ENCODE measurements around the gene NAV2.

NAV2 gene, protein sequence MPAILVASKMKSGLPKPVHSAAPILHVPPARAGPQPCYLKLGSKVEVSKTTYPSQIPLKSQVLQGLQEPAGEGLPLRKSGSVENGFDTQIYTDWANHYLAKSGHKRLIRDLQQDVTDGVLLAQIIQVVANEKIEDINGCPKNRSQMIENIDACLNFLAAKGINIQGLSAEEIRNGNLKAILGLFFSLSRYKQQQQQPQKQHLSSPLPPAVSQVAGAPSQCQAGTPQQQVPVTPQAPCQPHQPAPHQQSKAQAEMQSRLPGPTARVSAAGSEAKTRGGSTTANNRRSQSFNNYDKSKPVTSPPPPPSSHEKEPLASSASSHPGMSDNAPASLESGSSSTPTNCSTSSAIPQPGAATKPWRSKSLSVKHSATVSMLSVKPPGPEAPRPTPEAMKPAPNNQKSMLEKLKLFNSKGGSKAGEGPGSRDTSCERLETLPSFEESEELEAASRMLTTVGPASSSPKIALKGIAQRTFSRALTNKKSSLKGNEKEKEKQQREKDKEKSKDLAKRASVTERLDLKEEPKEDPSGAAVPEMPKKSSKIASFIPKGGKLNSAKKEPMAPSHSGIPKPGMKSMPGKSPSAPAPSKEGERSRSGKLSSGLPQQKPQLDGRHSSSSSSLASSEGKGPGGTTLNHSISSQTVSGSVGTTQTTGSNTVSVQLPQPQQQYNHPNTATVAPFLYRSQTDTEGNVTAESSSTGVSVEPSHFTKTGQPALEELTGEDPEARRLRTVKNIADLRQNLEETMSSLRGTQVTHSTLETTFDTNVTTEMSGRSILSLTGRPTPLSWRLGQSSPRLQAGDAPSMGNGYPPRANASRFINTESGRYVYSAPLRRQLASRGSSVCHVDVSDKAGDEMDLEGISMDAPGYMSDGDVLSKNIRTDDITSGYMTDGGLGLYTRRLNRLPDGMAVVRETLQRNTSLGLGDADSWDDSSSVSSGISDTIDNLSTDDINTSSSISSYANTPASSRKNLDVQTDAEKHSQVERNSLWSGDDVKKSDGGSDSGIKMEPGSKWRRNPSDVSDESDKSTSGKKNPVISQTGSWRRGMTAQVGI (N-terminal part only)

GRCh38 chr11:19712281-19713195, at the start of gene NAV2:
Gene NAV2 (plus strand): TSS chr11:19712837. CDS start chr11:19713696, 859 bp downstream.
- DNase-seq, result peak; percentile 70

- DNase-seq, result no peak
Measured at GRCh38 chr11:19663206-19663605, 49.4 kb upstream of the NAV2 start.

- no peak for DNase-seq
Measured at GRCh38 chr11:19664886-19665548, 47.6 kb upstream of the NAV2 start.

DNA sequence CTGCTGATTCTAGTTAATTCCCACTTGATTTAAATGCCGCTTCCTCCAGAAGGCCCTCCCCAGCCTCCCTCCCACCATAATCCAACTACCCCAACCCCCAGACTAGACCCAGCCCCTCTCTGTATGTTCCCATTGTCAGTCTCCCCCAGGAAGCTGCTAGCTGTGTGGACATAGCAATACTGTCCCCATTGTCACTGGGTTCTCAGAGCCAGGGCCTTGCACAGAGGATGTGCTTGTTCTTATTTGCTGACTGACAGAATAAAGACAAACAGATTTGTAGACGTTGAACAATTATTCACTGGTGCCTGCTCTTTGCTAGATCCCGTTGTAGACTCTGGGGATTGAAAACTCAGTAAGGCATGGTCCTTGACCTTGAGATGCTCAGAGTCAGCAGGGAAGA, 45.7 kb upstream of the NAV2 start:
- no peak for DNase-seq

DNA sequence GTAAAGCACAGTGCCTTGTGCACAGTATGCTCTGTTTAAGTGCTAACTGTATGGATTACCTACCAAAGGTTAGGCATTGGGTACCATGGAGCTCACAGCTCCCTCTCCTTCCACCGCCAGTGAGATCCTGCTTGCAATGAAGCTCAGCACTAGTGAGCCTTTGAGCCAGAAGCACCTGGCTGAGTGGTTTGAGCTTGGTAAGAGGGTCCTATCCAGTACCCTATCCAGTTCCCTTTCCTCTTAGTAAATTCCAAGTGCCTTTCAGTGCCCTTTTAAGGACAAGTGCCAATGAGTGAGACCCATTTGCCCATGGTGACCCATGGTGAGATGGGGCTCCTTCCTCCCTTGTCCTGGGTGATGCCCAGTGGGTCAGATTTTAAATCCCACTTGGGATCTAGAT, 43.1 kb upstream of the NAV2 start:
- DNase-seq, result no peak

GRCh38 chr11:19670030-19670791, 42.4 kb upstream of the NAV2 start:
- no peak for DNase-seq

GRCh38 chr11:19672586-19673206, 39.9 kb upstream of the NAV2 start:
- DNase-seq, result no peak

DNA sequence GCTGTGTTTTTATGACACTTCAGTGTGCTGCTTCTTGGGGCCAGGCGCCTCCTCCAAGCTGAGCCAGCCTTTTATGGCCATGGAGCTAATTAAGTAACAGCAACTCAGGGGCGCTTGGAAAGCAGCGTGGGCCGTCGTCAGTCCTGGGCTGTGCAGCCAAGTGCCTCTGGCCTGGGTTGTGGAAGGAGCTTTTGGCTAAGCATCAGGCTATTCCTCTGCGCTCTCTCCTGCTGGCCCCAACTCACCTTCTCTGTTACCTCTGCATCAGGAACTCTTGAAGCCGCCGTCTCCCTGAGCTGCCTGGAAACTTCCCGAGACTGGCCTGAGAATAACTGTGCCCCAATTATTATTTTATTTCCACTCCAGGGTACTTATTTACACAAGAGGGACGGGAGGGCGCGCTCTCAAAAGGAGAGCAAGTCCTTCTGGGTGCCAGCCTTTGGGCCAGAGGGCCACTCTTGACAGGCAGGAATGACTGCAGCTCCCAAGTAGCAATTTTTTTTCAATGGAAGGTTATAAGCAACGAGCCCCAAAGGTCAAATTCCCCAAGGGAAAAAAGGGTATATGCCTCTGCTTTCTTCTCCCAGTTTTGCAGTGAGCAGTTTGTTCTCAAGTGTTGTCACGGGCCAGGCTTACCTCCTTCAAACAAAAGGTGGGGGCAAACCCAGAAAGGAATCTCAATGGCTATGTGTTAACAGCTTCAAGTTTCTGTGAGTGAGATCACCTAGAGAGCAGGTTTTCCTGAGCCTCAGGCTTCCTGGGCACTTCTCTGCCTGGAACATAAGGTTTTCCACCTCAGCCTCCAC, 38.5 kb upstream of the NAV2 start:
- DNase-seq, result no peak

DNA sequence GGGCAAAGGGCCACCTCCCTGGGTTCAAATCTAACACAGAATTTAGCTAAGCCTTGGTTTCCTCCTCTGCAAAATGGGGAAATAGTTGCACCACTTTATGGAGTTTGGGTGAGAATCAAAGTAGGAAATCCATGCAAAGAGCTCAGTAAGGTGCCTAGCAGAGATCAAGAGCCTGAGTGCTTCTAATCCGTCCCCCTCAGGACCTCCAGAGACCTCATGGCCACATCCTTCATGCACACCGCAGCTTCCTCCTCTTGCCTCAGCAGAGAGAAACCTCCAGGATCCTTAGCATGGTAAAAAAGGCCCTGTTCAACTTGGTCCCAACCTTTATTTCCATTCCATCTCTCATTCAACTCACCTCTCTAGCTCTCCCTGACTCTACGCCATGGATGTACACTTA, 37.8 kb upstream of the NAV2 start:
- DNase-seq, result no peak

- no peak for DNase-seq
Measured at GRCh38 chr11:19675397-19675796, 37.2 kb upstream of the NAV2 start.

- no peak for DNase-seq
Measured at GRCh38 chr11:19676475-19677380, 35.9 kb upstream of the NAV2 start.

DNA sequence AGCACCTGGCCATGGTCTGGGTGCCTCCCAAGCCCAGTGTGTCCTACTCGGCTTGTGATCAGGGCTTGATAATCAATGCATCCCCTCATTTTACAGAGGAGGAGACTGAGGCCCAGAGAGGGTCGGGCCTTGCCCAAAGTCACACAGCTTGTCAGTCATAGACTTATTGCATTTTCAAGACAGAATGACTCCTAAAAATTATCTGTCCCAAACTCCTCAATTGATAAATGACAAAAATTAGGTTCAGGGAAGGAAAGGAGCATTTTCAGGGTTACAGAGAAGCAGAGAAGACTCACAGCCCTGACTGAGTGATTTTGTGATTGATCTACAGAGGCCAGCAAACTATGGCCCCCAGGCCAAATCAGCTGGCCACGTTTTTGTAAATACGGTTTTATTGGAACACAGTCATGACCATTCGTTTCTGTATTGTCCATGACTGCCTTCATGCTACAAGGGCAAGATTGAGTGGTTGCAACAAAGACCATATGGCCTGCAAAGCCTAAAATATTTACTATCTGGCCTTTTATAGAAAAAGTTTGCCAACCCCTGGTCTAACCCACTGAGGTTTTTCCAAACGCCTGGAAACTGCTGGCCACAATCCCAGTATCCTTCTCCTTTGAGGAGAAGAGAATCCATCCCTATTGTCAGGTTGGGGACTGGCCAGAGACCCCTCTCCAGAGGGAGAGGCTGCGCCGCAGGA, 35.1 kb upstream of the NAV2 start:
- no peak for DNase-seq

DNA sequence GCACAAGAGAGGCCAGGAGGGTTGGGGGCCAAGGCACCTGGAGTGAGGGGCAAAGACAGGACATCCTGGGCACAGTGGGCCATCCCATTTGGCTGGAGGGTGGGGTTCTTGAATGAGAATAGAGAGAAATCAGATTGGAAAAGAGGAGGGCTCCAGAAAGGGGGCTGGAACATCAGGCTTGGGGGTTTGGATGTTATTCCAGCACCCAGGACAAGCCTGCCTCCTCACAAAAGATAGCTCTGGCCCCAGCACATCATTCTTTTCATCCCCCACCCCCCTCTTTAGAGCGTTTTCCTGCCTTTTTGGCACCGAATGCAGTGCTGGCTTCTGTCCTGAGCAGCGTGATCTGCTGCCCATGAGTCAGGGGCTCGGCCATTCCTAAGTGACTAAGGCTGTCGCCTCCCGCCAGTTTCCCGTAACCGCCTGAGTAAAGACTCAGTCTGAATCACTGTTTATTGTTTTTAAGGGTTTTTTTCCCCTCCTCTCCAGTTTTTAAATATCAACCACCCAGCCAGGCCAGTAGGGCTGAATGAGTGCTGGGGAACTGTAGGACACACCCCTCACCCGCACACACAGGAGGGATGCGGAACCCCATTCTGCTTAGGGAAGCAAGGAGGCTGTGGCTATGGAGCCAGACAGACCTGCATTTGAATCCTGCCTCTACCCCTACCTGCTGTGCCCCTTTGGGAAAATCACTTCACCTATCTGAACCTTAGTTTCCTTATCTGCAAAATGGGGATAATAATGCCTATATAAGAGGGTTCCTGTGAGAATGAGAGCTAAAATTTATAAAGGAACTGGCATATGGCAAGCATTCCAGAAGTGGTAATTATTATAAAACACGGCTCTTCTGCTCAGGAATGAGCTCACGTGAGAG, 32.4 kb upstream of the NAV2 start:
- DNase-seq, result no peak

DNA sequence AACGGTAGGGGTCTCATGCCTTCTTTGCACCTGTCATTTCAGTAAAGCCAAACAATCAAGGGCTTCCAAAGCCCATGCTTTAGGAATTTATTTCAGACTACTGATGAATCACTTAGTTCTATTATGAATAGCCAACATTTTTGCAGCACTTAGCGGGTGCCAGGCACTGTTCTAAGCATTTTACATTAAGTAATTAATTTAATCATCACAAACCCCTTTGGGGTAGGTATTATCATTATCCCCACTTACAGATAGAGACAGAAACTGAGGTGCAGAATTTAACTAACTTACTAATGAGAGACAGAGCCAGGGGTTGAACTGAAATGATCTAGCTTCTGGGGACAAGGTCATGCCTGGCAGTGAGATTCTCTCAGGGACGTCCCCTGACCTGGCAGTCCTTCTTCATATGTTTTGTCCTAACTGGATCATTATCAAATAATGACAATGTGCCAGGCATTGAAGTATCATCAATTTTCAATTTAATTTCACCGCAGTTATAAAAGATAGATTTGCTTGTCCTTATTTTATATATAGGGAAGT, 31.7 kb upstream of the NAV2 start:
- no peak for DNase-seq

GRCh38 chr11:19683141-19683805, 29.4 kb upstream of the NAV2 start:
- no peak for DNase-seq

DNA sequence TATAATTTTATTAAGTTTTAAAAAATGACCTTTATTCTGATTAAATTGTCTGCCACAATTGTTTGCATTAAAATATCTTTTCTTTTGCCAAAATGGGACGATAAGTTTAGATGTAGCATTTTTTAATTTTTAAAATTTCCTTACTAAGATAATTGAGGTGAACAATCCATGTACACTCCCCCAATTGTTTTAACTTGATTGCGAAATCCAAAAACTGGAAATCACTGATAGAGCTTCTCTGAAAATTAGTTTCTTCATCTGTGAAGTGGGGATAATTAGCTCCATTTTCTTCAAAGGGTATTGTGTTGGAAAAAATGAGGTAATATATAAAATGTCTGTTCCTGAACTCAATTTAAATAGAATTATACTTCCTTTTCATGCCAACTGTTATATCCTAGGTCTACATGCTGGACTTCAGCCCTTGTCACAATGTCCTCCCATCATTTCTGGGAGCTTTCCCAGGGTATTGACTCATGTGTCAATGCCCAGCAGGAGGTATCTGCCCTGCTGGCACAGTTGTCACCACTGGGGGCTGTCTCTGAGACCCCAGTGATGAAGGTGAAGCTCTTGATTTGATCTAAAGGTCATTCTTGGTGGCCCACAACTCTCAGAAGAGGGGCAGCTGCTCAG, 28.7 kb upstream of the NAV2 start:
- DNase-seq, result no peak

All from activated gamma-delta T cell treated with Interleukin-2 at 50 U/mL for 16 hours (primary cell).